OCI-LY3 (cell line): Measurements from ENCODE around the gene FBXO21.

Experiments used
- H2AFZ ChIP-seq: fragments of 200-600, 300-600 bp; shearing (Covaris generic); 2 replicates; pipeline ENCODE4 v1.6.0; 2014; ENCODE audit warnings: antibody characterized with exemption, low read depth, low read length
- H3K27ac ChIP-seq: fragments of 200-600, 300-600 bp; sonication (generic); 2 replicates; pipeline ENCODE4 v1.5.1; 2014; ENCODE audit warnings: mild to moderate bottlenecking, low read length, moderate library complexity, mixed read lengths
- H3K27me3 ChIP-seq: fragments of 200-600, 300-600 bp; sonication (generic); 2 replicates; pipeline ENCODE4 v1.6.1; 2014; ENCODE audit warnings: low read depth, low read length, mixed read lengths
- H3K36me3 ChIP-seq: fragments of 200-600, 300-600 bp; sonication (generic); replicated peaks from 2 replicates; pipeline ENCODE3; 2014; ENCODE audit warnings: low read depth, low read length, mixed read lengths
- H3K4me1 ChIP-seq: fragments of 300-600, 200-600 bp; sonication (generic); 2 replicates; pipeline ENCODE4 v1.6.1; 2014; ENCODE audit warnings: low read length, mixed read lengths
- H3K4me2 ChIP-seq: fragments of 200-600, 300-600 bp; sonication (generic); 2 replicates; pipeline ENCODE4 v1.6.1; 2014; ENCODE audit warnings: low read length, mixed read lengths
- H3K4me3 ChIP-seq: fragments of 300-600, 200-600 bp; sonication (generic); 2 replicates; pipeline ENCODE4 v1.5.1; 2014; ENCODE audit warnings: antibody characterized with exemption, mild to moderate bottlenecking, low read length, moderate library complexity
- H3K79me2 ChIP-seq: fragments of 300-600, 200-600 bp; shearing (Covaris generic); 2 replicates; pipeline ENCODE4 v1.6.1; 2014; ENCODE audit warnings: mild to moderate bottlenecking, low read length, mixed read lengths
- H3K9ac ChIP-seq: fragments of 300-600, 200-600 bp; shearing (Covaris generic); 2 replicates; pipeline ENCODE4 v1.6.0; 2014; ENCODE audit warnings: mild to moderate bottlenecking, low read length, moderate library complexity
- H3K9me3 ChIP-seq: fragments of 200-600, 300-600 bp; shearing (Covaris generic); 2 replicates; pipeline ENCODE4 v1.6.1; 2014; ENCODE audit warnings: low read length, mixed read lengths; ENCODE audit not compliant: insufficient read depth
- H4K20me1 ChIP-seq: fragments of 200-600, 300-600 bp; sonication (generic); 2 replicates; pipeline ENCODE4 v1.6.1; 2016; ENCODE audit warnings: low read length, mixed read lengths; ENCODE audit not compliant: insufficient read depth
- EZH2phosphoT487 ChIP-seq: fragments of 200-600 bp; shearing (Covaris generic); IDR thresholded peaks from 2 replicates; pipeline ENCODE4 v1.6.1; 2018; ENCODE audit warnings: antibody characterized with exemption, mixed run types, low read depth
- TF ChIP-seq, protein P1 (sequence below): fragments of 200-600, 300-600 bp; sonication (generic); IDR thresholded peaks from 2 replicates; pipeline ENCODE4 v1.5.1; 2014; ENCODE audit warnings: antibody characterized with exemption, low read length, low read depth

FBXO21 gene

DNA sequence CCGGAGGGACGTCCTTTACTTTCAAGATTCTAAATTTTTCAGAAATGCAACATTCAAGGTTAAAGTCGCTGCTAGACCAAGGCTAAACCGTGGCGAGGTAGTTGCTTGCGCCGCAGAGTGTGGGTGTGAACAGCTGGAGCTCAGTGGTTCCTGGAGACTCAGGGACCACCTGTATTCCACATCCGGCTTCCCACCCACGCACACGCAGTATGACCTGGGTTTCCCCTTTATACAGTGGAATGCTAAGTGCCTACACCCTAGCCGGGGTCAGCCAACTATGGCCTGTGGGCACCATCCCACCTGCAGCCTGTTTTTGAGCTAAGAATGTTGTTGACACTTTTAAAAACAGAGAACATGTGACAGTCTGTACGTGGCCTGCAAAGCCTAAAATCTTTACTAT lies 48.2 kb downstream of the FBXO21 start:
- no peaks in the 10 kb centered on the region for H3K27me3 ChIP-seq
- H2AFZ ChIP-seq: no peak overlapping the region
- no peaks in the 10 kb centered on the region for H3K9me3 ChIP-seq
- H3K27ac ChIP-seq: no peak overlapping the region
- no peak for TF ChIP-seq EZH2phosphoT487
- TF ChIP-seq, protein P1, sequence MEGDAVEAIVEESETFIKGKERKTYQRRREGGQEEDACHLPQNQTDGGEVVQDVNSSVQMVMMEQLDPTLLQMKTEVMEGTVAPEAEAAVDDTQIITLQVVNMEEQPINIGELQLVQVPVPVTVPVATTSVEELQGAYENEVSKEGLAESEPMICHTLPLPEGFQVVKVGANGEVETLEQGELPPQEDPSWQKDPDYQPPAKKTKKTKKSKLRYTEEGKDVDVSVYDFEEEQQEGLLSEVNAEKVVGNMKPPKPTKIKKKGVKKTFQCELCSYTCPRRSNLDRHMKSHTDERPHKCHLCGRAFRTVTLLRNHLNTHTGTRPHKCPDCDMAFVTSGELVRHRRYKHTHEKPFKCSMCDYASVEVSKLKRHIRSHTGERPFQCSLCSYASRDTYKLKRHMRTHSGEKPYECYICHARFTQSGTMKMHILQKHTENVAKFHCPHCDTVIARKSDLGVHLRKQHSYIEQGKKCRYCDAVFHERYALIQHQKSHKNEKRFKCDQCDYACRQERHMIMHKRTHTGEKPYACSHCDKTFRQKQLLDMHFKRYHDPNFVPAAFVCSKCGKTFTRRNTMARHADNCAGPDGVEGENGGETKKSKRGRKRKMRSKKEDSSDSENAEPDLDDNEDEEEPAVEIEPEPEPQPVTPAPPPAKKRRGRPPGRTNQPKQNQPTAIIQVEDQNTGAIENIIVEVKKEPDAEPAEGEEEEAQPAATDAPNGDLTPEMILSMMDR: no peak
- H4K20me1 ChIP-seq: no peaks in the 10 kb centered on the region
- no peak overlapping the region for H3K4me2 ChIP-seq
- no peak overlapping the region for H3K9ac ChIP-seq
- no peaks in the 10 kb centered on the region for H3K79me2 ChIP-seq
- H3K4me1 ChIP-seq: peaks cover 18% of the 10 kb centered on the region
- no peak overlapping the region for H3K4me3 ChIP-seq
- peaks cover 36% of the 10 kb centered on the region for H3K36me3 ChIP-seq

DNA sequence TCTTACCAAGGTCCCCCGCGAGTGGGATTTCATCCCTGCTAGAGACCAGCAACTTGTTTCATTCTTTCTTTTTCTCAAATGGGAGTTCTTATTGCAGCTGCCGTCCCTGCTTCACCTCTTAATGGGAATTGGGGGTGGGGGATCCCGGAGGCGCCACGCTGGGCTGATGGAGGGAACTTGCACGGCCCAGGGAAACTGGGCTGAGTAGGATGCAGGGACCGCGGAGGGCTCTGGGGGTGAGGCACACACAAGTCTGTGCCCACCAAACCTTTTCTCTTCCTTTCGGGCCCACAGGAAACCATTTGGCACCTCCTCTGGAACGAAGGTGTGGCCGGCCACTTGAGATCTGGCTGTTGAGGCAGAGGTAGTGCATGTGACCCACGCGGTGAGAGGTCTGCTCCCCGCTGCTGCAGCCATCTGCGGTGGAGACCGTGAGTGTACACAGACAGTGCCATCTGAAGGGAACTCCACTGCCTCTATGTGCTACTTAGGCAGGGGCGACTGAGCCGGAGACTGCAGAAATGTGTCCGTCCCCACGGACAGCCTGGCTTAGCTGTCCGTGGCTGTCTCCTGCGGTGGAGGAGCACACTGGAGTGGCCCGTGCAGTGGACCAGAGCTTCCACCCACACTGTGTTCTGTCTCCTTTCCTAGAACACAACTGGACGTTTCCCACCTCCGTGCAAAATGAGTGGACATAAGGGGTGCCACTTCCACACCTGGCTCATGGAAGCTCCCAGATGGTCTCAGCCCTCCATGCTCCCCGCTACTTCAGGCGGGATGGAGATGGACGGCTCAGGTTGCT lies 49.0 kb downstream of the FBXO21 start:
- H3K27me3 ChIP-seq: no peaks in the 10 kb centered on the region
- no peaks in the 10 kb centered on the region for H4K20me1 ChIP-seq
- H3K4me2 ChIP-seq: no peak overlapping the region
- H3K9me3 ChIP-seq: no peaks in the 10 kb centered on the region
- no peak overlapping the region for H2AFZ ChIP-seq
- H3K4me3 ChIP-seq: no peak overlapping the region
- TF ChIP-seq EZH2phosphoT487: no peak
- TF ChIP-seq, protein P1: no peak
- no peak overlapping the region for H3K9ac ChIP-seq
- H3K36me3 ChIP-seq: peaks cover 32% of the 10 kb centered on the region
- H3K27ac ChIP-seq: no peak overlapping the region
- H3K4me1 ChIP-seq: peaks cover 18% of the 10 kb centered on the region
- H3K79me2 ChIP-seq: no peaks in the 10 kb centered on the region

DNA sequence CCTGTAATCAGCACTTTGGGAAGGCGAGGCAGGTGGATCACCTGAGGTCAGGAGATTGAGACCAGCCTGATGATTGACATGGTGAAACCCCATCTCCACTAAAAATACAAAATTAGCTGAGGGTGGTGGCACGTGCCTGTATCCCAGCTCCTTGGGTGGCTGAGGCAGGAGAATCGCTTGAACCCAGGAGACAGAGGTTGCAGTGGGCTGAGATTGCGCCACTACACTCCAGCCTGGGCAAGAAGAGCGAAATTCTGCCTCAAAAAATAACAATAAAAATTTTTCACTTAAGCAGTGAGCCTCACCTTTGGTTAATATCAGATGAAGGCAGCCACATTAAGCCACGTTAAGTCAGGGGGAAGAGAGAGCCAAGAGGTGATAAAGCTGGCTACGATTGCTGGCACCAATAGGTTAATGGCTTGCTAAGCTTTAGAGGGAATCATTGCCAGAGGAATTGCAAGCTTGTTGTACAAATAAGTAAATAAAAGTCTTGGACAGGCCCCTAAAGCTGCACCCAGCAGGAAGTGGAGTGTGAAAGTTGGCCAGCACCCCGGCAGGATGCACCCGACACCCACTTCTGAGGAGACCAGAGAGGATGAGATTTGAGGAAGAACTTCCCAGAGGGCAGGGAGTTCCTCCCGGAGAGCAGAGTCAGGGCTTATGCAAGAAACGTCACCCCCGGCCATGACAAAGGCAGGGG lies 49.7 kb downstream of the FBXO21 start:
- H4K20me1 ChIP-seq: no peaks in the 10 kb centered on the region
- H3K79me2 ChIP-seq: no peaks in the 10 kb centered on the region
- H3K4me3 ChIP-seq: no peak overlapping the region
- no peak overlapping the region for H3K4me2 ChIP-seq
- H3K9me3 ChIP-seq: no peaks in the 10 kb centered on the region
- H3K36me3 ChIP-seq: peaks cover 25% of the 10 kb centered on the region
- no peak overlapping the region for H3K27ac ChIP-seq
- H3K4me1 ChIP-seq: peaks cover 18% of the 10 kb centered on the region
- H3K27me3 ChIP-seq: no peaks in the 10 kb centered on the region
- no peak overlapping the region for H3K9ac ChIP-seq
- TF ChIP-seq EZH2phosphoT487: no peak
- TF ChIP-seq, protein P1: no peak
- no peak overlapping the region for H2AFZ ChIP-seq

DNA sequence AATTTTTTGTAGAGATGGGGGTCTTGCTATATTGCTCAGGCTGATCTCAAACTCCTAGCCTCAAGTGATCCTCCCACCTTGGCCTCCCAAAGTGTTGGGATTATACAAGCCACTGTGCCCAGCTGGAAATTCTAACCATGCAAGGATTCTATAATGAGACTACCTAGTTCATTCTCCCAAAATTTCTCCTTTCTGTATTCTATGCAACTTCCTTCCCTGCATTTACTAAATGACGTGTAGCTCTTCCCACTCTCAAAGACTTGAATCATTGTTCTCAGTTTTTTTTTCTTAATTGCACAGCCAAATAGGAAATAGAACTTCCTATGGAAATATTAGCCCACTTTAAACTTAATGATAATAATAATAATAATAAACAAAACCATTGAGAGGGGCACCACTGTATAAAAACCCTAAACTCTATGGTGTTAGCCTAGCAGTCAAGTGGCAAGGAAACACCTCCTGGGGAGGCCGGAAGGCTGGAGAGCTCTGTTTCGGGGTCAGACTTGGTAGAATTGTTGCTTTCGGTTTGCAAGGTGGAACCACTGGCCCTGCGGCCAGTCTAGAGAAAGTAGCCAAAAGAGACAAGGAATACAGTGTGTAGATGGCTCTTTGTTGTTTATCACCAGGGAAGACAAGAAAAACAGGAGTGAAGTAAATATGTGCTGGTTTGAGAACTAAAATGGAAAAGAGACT lies 51.1 kb downstream of the FBXO21 start:
- Histone ChIP-seq H3K4me3 (no peak overlapping the region), H3K9ac (no peak overlapping the region), H3K36me3 (peaks cover 16% of the 10 kb centered on the region), H2AFZ (no peak overlapping the region), H3K4me2 (no peak overlapping the region), H3K27ac (no peak overlapping the region), H3K4me1 (peaks cover 18% of the 10 kb centered on the region), H3K79me2 (no peaks in the 10 kb centered on the region), H3K27me3 (no peaks in the 10 kb centered on the region), H3K9me3 (no peaks in the 10 kb centered on the region), H4K20me1 (no peaks in the 10 kb centered on the region)
- TF ChIP-seq, protein P1: no peak
- no peak for TF ChIP-seq EZH2phosphoT487
